GM12801 (cell line): ENCODE results near the gene MND1.

ENCODE experiments used
- CTCF ChIP-seq: IDR thresholded peaks from one replicate; pipeline ENCODE4 v1.5.1; 2011; ENCODE audit warnings: control low read depth; ENCODE audit not compliant: insufficient read length; ENCODE audit errors: extremely low read depth

The MND1 gene

GRCh38 chr4:153322791-153323190 lies 21.7 kb upstream of the MND1 start:
- TF ChIP-seq CTCF, result no peak

GRCh38 chr4:153324046-153324445 lies 20.4 kb upstream of the MND1 start:
- no peak for TF ChIP-seq CTCF

- TF ChIP-seq CTCF, result no peak
Observed at GRCh38 chr4:153325558-153325957, 18.9 kb upstream of the MND1 start.

GRCh38 chr4:153326513-153326912 lies 18.0 kb upstream of the MND1 start:
- TF ChIP-seq CTCF, result no peak

- no peak for TF ChIP-seq CTCF
Observed at GRCh38 chr4:153327247-153327646, 17.2 kb upstream of the MND1 start.

- TF ChIP-seq CTCF, result no peak
Observed at GRCh38 chr4:153332936-153333335, 11.6 kb upstream of the MND1 start.

GRCh38 chr4:153333874-153334273 lies 10.6 kb upstream of the MND1 start:
- no peak for TF ChIP-seq CTCF

- TF ChIP-seq CTCF, result no peak
Observed at GRCh38 chr4:153335665-153336064, 8.8 kb upstream of the MND1 start.
